ENCODE measurements around the gene ANKRD26. TPM values are rescaled to one million over a fixed set of nuclear protein-coding genes. Genes with fewer than 3 reads are reported as not detected.
A peak's percentile ranks its signal among the peaks of the same experiment; 100 is the strongest.

Gene ANKRD26
- total RNA-seq, 1 experiment from 2014 or later: 15.2 TPM

DNA sequence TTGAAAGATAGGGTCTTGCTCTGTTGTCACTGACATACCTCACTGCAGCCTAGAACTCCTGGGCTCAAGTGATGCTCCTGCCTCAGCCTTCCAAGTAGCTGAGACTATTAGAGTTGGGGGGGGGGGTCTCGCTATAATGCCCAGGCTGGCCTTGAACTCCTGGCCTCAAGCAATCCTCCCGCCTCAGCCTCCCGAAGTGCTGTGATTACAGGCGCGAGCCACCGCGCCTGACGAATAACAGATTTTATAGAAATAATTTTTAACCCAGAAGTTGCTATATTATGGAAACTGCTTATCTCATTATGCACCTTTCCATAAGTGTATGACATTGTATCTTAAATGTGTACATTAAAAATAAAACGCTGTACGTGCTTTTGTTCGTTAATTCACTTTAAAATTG lies 846 bp downstream of the ANKRD26 start:
- Histone ChIP-seq H3K27ac (ENCODE audit: low read depth, low read length, poor library complexity, severe bottlenecking) (peak overlapping the region; percentile 92), H3K4me3 (ENCODE audit: low read depth, low read length, poor library complexity, severe bottlenecking) (peak overlapping the region; percentile 77), H3K4me1 (ENCODE audit: insufficient read depth, low read length, poor library complexity, severe bottlenecking) (no peaks in the 10 kb centered on the region), H3K27me3 (replicated peaks; ENCODE audit: insufficient read depth, low read depth, low read length, poor library complexity) (no peaks in the 10 kb centered on the region), H3K36me3 (ENCODE audit: insufficient read depth, low read length, poor library complexity, severe bottlenecking) (no peaks in the 10 kb centered on the region), H3K9me3 (ENCODE audit: low read depth, low read length, poor library complexity, severe bottlenecking) (no peaks in the 10 kb centered on the region)
- POLR2A ChIA-PET (ENCODE audit: low non-redundant PET): no interaction called here
- TF ChIP-seq, protein P1, sequence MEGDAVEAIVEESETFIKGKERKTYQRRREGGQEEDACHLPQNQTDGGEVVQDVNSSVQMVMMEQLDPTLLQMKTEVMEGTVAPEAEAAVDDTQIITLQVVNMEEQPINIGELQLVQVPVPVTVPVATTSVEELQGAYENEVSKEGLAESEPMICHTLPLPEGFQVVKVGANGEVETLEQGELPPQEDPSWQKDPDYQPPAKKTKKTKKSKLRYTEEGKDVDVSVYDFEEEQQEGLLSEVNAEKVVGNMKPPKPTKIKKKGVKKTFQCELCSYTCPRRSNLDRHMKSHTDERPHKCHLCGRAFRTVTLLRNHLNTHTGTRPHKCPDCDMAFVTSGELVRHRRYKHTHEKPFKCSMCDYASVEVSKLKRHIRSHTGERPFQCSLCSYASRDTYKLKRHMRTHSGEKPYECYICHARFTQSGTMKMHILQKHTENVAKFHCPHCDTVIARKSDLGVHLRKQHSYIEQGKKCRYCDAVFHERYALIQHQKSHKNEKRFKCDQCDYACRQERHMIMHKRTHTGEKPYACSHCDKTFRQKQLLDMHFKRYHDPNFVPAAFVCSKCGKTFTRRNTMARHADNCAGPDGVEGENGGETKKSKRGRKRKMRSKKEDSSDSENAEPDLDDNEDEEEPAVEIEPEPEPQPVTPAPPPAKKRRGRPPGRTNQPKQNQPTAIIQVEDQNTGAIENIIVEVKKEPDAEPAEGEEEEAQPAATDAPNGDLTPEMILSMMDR (conservative IDR thresholded peaks at IDR 0.05; ENCODE audit: low read depth, low read length): no peak
- no peak for TF ChIP-seq EZH2 (IDR thresholded peaks at IDR 0.05; ENCODE audit: borderline replicate concordance, low read depth, low read length, poor library complexity, severe bottlenecking)
- intact Hi-C loops (cut with micrococcal nuclease; ENCODE audit: unreplicated experiment): no loop called here
- DNase-seq (ENCODE audit: low spot score): no peak
- CTCF ChIA-PET: no interaction called here
- BruUV-seq (replicated peaks): no TSS peak

DNA sequence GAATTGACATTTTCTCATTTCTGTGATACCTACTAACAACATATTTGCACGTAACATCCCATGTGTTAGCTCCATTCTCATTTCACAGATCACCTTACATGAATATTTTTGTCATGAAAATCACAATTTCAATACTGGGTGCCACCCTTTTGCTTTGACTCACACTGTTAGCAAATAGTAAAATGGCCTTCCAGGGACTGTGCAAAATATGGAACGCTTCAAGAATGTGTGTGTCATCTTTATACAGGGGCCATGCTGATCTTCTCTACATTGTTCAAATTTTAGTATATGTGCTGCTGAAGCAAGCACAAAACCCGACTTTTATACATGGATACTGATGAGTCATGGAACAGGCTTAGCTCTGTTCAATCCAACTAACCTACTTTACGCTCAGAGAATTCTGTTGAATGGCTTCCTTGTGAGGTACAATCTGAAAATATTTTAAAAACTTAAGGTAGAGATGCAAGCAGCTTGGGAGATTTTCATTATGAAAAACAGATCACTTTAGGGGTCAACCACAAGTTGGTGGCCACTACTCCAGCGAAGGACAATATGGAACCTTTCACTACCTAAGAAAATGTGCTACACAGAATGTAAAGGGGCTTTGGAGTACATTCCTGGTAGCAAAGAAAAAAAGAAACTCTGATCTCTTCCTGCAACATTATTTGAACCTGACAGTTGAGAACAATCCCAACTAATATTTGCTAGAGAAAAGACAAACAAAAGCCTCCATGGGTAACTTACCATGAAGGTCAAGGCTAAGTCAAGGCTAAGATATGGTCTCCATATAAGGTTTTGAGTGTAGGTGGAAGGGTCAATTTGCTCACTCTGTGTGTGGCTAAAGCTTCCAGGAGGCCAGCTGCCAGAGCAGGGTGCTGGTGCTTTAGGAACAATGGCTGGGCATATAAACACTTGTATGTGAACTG lies 11.9 kb downstream of the ANKRD26 start:
- Histone ChIP-seq H3K4me1 (ENCODE audit: insufficient read depth, low read length, poor library complexity, severe bottlenecking) (no peaks in the 10 kb centered on the region), H3K36me3 (ENCODE audit: insufficient read depth, low read length, poor library complexity, severe bottlenecking) (peaks cover 27% of the 10 kb centered on the region)

DNA sequence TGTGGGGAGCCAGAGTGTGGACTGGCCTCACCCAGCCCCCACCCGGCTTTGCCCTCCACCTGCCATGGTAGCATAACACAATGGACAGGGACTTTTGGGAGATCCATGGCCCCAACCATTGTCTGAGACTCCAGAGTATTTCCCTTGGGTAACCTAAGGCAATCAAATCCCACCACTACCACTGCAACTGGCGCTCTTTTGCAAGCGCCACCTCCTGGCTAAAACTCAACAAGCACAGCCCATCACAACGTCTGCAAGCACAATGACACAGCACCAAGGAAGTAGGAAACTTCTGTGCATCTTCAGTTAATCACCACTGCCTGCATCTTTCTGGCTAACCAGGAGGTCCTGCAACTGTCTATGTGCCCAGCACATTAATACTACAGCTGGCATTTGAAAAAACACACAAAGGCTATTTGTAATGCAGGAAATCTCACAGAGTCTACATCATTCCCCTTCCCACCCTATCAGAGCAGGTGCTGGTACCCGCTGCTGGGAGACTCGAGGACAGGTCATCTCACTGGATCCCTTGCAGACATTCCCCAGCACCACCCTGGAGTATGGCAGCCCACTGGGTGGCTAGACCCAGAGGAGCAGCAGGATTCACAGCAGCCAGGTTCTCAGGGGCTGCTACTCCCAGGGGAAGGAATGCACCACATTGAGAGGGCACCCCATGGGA lies 27.7 kb downstream of the ANKRD26 start:
- ChIA-PET POLR2A (ENCODE audit: low non-redundant PET) (no interaction called here), CTCF (no interaction called here)
- DNase-seq (ENCODE audit: low spot score): peak; percentile 19
- no peaks in the 10 kb centered on the region for H3K27me3 ChIP-seq (replicated peaks; ENCODE audit: insufficient read depth, low read depth, low read length, poor library complexity)
- H3K9me3 ChIP-seq (ENCODE audit: low read depth, low read length, poor library complexity, severe bottlenecking): no peaks in the 10 kb centered on the region
- no TSS peak for BruUV-seq (replicated peaks)
- no peak for TF ChIP-seq EZH2 (IDR thresholded peaks at IDR 0.05; ENCODE audit: borderline replicate concordance, low read depth, low read length, poor library complexity, severe bottlenecking)
- TF ChIP-seq, protein P1 (conservative IDR thresholded peaks at IDR 0.05; ENCODE audit: low read depth, low read length): peak; percentile 39
- H3K4me1 ChIP-seq (ENCODE audit: insufficient read depth, low read length, poor library complexity, severe bottlenecking): no peaks in the 10 kb centered on the region
- H3K4me3 ChIP-seq (ENCODE audit: low read depth, low read length, poor library complexity, severe bottlenecking): no peak overlapping the region
- H3K27ac ChIP-seq (ENCODE audit: low read depth, low read length, poor library complexity, severe bottlenecking): no peak overlapping the region
- intact Hi-C loops (cut with micrococcal nuclease; ENCODE audit: unreplicated experiment): no loop called here
- peaks cover 42% of the 10 kb centered on the region for H3K36me3 ChIP-seq (ENCODE audit: insufficient read depth, low read length, poor library complexity, severe bottlenecking)

More for the DNA sequence above, 11.9 kb downstream of the ANKRD26 start:
- no peak for DNase-seq (ENCODE audit: low spot score)
- TF ChIP-seq EZH2 (IDR thresholded peaks at IDR 0.05; ENCODE audit: borderline replicate concordance, low read depth, low read length, poor library complexity, severe bottlenecking): no peak
- TF ChIP-seq, protein P1 (conservative IDR thresholded peaks at IDR 0.05; ENCODE audit: low read depth, low read length): no peak
- H3K9me3 ChIP-seq (ENCODE audit: low read depth, low read length, poor library complexity, severe bottlenecking): no peaks in the 10 kb centered on the region
- POLR2A ChIA-PET (ENCODE audit: low non-redundant PET): no interaction called here
- no peak overlapping the region for H3K27ac ChIP-seq (ENCODE audit: low read depth, low read length, poor library complexity, severe bottlenecking)
- no peaks in the 10 kb centered on the region for H3K27me3 ChIP-seq (replicated peaks; ENCODE audit: insufficient read depth, low read depth, low read length, poor library complexity)
- no peak overlapping the region for H3K4me3 ChIP-seq (ENCODE audit: low read depth, low read length, poor library complexity, severe bottlenecking)
- CTCF ChIA-PET: no interaction called here
- intact Hi-C loops (cut with micrococcal nuclease; ENCODE audit: unreplicated experiment): no loop called here
- BruUV-seq (replicated peaks): no TSS peak

Measured in A673 (cell line).